Activated naive CD4-positive, alpha-beta T cell treated with anti-CD3 and anti-CD28 coated beads, Interleukin-2, amount 50 U/mL, for 24 hours (primary cell): ENCODE measurements around the gene ROR2.

ENCODE experiments used
- H3K27ac Mint-ChIP-seq: one replicate; pipeline ENCODE4 v1.8.0; 2021; ENCODE audit warnings: mild to moderate bottlenecking, mixed read lengths
- H3K27me3 Mint-ChIP-seq: one replicate; pipeline ENCODE4 v1.8.0; 2021; ENCODE audit warnings: mixed read lengths
- H3K36me3 Mint-ChIP-seq: one replicate; pipeline ENCODE4 v1.8.0; 2021; ENCODE audit warnings: mixed read lengths
- H3K4me1 Mint-ChIP-seq: one replicate; pipeline ENCODE4 v1.8.0; 2021; ENCODE audit warnings: mixed read lengths
- H3K4me3 Mint-ChIP-seq: one replicate; pipeline ENCODE4 v1.8.0; 2021; ENCODE audit warnings: mild to moderate bottlenecking, mixed read lengths
- H3K9me3 Mint-ChIP-seq: one replicate; pipeline ENCODE4 v1.8.0; 2021; ENCODE audit warnings: mixed read lengths

ROR2 gene

DNA sequence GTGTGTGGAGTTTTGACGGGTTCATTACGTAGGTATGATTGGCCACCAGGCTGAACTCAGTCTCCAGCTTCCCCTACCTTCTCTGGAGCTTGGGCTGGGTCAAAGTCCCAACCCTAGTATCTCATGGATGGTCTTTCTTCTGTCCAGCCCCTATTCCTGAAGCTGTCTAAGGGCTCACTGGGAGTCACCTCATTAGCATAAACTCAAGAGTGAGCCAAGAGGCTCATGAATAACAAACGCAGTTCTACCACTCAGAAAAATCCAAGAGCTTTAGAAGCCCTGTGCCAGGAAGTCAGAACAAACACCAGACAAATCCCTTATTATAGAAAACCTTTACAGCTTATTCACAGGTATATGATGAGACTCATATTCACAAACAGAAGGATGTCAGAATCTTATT is 346.1 kb downstream of the ROR2 start:
- Mint-ChIP-seq H3K27me3 (peaks cover 25% of the 10 kb centered on the region), H3K4me3 (no peak overlapping the region), H3K27ac (no peak overlapping the region), H3K36me3 (no peaks in the 10 kb centered on the region), H3K9me3 (no peaks in the 10 kb centered on the region), H3K4me1 (no peaks in the 10 kb centered on the region)

DNA sequence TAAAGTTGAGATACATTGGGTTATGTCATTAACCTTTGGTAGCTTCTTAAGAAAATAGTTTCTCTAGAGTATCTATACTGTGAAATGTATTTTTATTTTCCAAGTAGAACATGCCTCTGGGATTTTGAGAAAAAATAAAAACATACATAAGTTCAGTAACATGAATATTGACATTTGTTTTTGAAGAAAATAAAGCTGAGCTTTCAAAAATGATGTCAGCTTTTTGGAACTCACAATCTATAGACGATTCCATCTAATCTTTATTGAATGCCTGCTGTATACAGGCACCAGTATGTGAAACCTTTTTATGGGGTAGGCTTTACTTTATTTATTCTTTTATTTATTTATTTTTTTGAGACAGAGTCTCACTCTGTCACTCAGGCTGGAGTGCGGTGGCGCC is 350.5 kb downstream of the ROR2 start:
- no peak overlapping the region for H3K27ac Mint-ChIP-seq
- H3K4me1 Mint-ChIP-seq, result no peaks in the 10 kb centered on the region
- peaks cover 23% of the 10 kb centered on the region for H3K27me3 Mint-ChIP-seq
- H3K36me3 Mint-ChIP-seq, result no peaks in the 10 kb centered on the region
- H3K9me3 Mint-ChIP-seq, result no peaks in the 10 kb centered on the region
- H3K4me3 Mint-ChIP-seq, result no peak overlapping the region

DNA sequence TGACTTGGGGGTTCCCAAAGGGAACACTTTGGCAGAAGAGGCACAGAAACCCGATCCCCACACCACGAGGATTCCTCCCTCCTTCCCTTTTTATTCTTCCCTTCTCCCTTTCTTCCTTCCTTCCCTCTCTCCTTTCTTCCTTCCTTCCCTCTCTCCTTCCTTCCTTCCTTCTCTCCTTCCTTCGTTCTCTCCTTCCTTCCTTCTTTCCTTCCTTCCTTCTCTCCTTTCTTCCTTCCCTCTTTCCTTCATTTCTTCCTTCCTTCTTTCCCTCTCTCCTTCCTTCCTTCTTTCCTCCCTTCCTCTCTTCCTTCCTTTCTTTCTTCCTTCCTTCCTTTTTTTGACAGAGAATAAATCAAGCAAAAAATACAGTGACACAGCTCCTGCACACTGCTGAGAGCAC is 358.4 kb downstream of the ROR2 start:
- H3K4me3 Mint-ChIP-seq, result no peak overlapping the region
- H3K9me3 Mint-ChIP-seq, result no peaks in the 10 kb centered on the region
- no peak overlapping the region for H3K27ac Mint-ChIP-seq
- peaks cover 8% of the 10 kb centered on the region for H3K27me3 Mint-ChIP-seq
- no peaks in the 10 kb centered on the region for H3K4me1 Mint-ChIP-seq
- no peaks in the 10 kb centered on the region for H3K36me3 Mint-ChIP-seq

DNA sequence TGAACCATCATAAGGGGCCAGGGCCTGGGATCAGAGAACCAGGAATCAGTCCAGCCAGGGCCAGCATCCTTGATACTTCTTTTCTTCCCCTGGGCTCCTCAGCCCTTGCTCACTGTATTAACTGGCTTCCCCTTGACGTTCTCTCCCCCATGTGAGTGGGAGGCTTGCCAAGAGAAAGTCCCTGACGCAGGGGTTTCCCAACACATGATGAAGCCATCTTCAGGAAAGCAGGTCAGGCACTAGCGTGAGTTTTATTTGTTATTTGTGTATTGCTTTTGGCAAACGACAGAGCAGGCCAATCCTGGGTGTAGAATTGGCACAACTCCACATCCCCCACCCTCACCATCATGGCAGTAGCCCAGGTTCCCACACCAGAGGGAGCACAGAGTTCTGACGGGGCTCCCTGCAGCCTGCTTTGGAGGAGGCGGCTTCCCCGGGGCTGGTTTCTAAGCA is 360.9 kb downstream of the ROR2 start:
- no peaks in the 10 kb centered on the region for H3K4me1 Mint-ChIP-seq
- no peak overlapping the region for H3K4me3 Mint-ChIP-seq
- H3K36me3 Mint-ChIP-seq, result no peaks in the 10 kb centered on the region
- peaks cover 1% of the 10 kb centered on the region for H3K27me3 Mint-ChIP-seq
- no peaks in the 10 kb centered on the region for H3K9me3 Mint-ChIP-seq
- H3K27ac Mint-ChIP-seq, result no peak overlapping the region

DNA sequence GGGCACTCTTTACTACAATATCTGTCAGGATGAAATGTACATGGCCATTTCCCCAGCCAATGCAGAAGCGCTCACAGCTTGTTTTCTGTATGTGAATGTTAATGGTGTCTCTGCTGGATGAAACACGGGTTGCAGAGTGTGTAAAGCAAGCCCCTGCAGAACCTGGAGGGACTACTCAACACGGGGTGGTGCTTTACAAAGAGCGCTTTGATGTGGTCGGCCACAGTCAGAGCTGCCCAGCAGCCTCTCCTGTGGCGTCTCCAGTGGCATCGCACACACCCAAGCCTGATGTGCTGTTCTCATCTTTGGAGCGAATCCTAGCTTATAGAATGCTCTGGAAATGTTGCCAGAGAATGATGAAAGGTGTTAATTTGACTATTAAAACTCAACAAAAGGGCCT is 363.7 kb downstream of the ROR2 start:
- Mint-ChIP-seq H3K4me1 (no peaks in the 10 kb centered on the region), H3K9me3 (no peaks in the 10 kb centered on the region), H3K4me3 (no peak overlapping the region), H3K36me3 (no peaks in the 10 kb centered on the region), H3K27ac (no peak overlapping the region), H3K27me3 (peaks cover 3% of the 10 kb centered on the region)

DNA sequence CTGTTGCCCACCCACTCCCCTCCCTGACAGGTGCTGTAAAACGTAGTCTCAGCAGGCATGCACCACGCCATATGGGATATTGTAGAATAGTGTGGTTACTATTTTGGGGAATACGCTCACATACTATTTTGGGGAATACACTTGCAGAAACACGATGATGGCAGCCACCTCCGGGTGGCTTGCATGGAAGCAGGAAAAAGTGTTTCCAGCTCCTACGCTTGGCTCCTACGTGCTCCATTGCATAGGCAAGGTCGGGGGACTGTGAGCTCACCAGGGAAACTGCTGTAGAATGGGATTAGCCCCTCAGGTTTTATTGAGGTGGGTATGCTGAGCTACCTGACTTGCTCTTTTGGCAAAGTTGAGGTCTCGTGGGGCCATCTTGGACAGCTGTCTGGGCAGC is 366.1 kb downstream of the ROR2 start:
- no peak overlapping the region for H3K27ac Mint-ChIP-seq
- H3K36me3 Mint-ChIP-seq, result no peaks in the 10 kb centered on the region
- no peak overlapping the region for H3K4me3 Mint-ChIP-seq

DNA sequence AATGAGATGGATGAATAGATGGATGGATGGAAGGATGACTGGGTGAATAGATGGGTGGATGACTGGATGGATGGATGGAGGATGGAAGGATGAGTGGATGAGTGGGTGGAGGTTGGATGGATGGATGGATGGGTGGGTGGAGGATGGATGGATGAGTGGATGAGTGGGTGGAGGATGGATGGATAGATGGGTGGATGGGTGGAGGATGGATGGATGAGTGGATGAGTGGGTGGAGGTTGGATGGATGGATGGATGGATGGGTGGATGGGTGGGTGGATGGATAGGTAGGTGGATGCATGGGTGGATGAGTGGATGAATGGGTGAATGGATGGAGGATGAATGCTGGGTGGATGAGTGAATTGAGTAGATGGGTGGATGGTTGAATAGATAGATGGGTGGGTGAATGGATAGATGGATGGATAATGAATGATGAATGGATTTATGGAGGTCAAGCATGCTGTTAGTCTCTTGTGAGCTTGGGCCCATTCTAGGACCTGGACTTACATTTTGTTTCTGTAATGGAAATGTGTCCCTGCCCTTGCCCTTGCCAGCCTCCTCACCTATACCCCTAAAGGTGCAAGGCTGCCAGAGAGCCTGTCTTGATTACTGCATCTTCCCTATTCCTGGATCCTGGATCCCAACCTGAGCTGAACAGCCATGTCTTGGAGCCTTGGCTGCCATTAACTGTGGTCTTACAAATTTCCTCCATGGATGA is 366.7 kb downstream of the ROR2 start:
- no peaks in the 10 kb centered on the region for H3K36me3 Mint-ChIP-seq
- H3K4me3 Mint-ChIP-seq, result no peak overlapping the region
- H3K9me3 Mint-ChIP-seq, result no peaks in the 10 kb centered on the region
- H3K4me1 Mint-ChIP-seq, result no peaks in the 10 kb centered on the region
- no peak overlapping the region for H3K27ac Mint-ChIP-seq
- peaks cover 3% of the 10 kb centered on the region for H3K27me3 Mint-ChIP-seq

More for the DNA sequence above, 366.1 kb downstream of the ROR2 start:
- no peaks in the 10 kb centered on the region for H3K9me3 Mint-ChIP-seq
- no peaks in the 10 kb centered on the region for H3K4me1 Mint-ChIP-seq
- peaks cover 3% of the 10 kb centered on the region for H3K27me3 Mint-ChIP-seq

DNA sequence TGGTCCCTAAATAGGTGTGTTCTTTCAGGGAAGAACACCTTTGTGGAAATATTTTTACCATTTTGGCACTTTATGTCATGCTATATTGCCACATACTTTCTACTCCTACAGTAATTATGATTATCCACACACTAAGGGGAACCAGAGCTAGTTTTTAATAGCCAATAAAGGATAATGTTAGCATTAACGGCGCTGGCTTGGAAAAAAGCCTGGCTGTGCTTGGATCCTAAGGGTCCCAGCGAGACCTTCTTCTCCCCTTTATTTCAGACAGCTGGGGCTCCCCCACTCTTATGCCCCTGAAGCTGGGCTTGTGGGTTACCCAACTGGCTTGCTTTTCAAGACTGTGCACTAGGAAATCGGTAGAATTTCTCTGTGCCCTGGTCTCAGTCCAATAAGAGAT is 367.8 kb downstream of the ROR2 start:
- H3K36me3 Mint-ChIP-seq, result no peaks in the 10 kb centered on the region
- peaks cover 3% of the 10 kb centered on the region for H3K27me3 Mint-ChIP-seq
- no peak overlapping the region for H3K27ac Mint-ChIP-seq
- H3K4me3 Mint-ChIP-seq, result no peak overlapping the region
- H3K4me1 Mint-ChIP-seq, result no peaks in the 10 kb centered on the region
- no peaks in the 10 kb centered on the region for H3K9me3 Mint-ChIP-seq

DNA sequence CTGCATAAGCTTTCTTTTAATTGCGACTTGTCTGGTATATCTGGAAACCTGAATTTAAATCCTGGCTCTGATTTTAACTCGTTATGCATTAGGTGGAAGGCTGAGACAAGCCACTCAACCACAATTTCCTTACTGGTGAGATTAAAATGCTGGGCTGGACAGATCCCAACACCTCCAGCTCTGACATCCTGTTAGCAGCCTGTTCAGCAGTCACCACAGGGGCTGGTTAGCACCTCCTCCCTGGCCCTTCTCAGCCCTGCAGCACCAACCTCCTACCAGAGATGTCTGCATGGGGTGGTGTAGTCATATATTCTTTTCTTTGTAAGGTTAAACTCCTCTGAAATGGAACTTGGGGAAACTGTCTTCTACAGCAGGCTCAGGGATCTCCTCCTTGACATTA is 369.9 kb downstream of the ROR2 start:
- Mint-ChIP-seq H3K27ac (no peak overlapping the region), H3K9me3 (no peaks in the 10 kb centered on the region), H3K36me3 (no peaks in the 10 kb centered on the region), H3K4me3 (no peak overlapping the region), H3K4me1 (no peaks in the 10 kb centered on the region), H3K27me3 (peaks cover 2% of the 10 kb centered on the region)

DNA sequence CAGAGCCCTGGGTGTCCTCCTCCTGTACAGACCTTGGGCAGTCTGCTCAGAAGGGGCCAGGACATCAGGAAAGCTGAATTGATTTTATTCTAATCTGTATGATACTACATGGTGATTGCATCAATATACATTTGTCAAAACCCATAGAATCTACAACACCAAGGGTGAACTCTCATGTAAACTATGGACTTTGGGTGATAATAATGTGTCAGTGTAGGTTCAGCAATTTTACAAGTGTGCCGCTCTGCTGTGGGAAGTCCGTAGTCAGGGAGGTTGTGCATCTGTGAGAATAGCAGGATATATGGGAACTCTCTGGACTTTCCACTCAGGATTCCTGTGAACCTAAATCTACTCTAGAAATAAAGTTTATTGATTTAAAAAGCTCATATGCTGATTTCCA is 371.1 kb downstream of the ROR2 start:
- no peaks in the 10 kb centered on the region for H3K9me3 Mint-ChIP-seq
- H3K27ac Mint-ChIP-seq, result no peak overlapping the region
- H3K4me1 Mint-ChIP-seq, result no peaks in the 10 kb centered on the region
- H3K4me3 Mint-ChIP-seq, result no peak overlapping the region
- no peaks in the 10 kb centered on the region for H3K36me3 Mint-ChIP-seq
- peaks cover 2% of the 10 kb centered on the region for H3K27me3 Mint-ChIP-seq

DNA sequence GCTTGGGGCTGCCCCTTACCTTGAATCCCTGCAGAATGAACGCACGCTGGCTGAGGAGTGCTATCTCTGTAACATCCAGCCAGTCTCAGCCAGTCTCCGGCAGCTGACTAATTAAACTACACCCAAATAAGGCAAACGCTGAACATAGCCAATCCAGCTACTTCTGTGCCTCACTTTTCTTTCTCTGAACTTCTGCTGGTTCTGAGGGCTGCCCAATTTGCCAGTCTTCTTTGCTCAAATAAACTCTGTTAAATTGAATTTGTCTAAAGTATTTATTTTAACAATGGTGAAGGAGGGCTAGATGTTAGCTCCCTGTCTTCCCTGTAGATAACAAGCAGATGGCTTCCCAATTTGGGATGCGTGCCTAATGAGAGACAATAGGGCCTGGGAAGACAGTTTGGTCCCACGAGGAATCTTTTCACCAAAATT is 372.4 kb downstream of the ROR2 start:
- H3K9me3 Mint-ChIP-seq, result no peaks in the 10 kb centered on the region
- no peak overlapping the region for H3K4me3 Mint-ChIP-seq
- H3K27ac Mint-ChIP-seq, result no peak overlapping the region
- H3K27me3 Mint-ChIP-seq, result peaks cover under 1% of the 10 kb centered on the region
- no peaks in the 10 kb centered on the region for H3K36me3 Mint-ChIP-seq
- H3K4me1 Mint-ChIP-seq, result no peaks in the 10 kb centered on the region

DNA sequence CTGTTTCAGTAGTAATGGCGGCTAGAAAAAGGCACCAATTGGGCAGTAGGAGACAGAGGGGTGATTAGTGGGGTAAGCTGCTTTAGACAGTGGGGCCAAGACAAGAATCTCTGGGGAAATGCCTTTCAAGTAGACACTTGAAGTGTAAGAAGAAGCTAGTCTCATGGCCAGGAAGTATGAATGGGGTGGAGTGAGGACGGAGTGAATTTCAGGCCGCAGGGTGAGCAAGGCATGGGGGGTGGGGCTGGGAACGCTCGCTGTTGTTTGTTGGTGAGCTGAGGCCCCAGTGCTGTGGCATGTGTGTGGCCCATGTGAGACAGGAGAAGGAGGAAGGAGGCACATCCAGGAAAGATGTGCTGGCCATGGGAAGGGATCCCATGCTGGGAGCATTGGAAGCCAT is 377.2 kb downstream of the ROR2 start:
- Mint-ChIP-seq H3K27me3 (peaks cover 10% of the 10 kb centered on the region), H3K27ac (peak overlapping the region; percentile 10), H3K36me3 (no peaks in the 10 kb centered on the region), H3K4me1 (no peaks in the 10 kb centered on the region), H3K4me3 (no peak overlapping the region), H3K9me3 (no peaks in the 10 kb centered on the region)

DNA sequence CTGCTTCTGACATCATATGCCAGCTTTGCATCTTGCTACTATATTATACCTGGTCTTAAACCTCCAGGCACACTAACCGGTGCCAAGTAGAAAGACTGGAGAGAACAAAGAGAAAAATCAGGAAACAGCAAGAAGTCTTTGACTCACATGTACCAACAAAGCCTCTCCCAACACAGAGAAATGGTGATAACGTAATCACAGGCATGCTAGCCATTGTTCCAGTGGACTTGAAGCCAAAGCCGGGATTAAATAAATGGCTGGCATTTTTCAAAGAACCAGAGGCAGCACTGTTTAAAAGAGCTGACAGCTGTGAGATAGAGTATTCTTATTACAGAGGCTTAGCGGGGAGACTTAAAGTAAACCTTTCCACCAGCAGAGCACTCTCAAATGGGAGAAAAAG is 378.0 kb downstream of the ROR2 start:
- Mint-ChIP-seq H3K4me3 (no peak overlapping the region), H3K4me1 (no peaks in the 10 kb centered on the region), H3K27me3 (peaks cover 10% of the 10 kb centered on the region), H3K27ac (no peak overlapping the region), H3K36me3 (no peaks in the 10 kb centered on the region), H3K9me3 (no peaks in the 10 kb centered on the region)

DNA sequence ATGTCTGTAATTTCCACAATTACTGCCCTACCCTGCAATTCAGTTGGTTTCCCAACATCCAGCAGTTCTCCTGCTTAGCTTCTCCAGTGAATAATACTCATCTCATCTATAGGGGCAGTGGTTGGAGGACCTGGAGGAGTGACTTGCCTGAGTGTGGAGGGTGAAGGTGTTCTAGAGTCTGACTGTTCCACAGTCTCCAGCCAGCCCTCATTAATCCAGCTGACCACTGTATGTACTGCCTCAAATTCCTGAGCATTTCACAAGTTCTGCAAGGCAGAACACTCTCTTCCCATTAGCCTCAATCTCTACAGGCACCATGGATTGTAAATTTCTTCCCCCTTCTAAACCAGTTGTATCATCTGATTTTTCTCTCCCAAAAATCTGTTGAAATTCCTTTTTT is 379.0 kb downstream of the ROR2 start:
- Mint-ChIP-seq H3K4me1 (no peaks in the 10 kb centered on the region), H3K9me3 (no peaks in the 10 kb centered on the region), H3K27me3 (peaks cover 10% of the 10 kb centered on the region), H3K4me3 (no peak overlapping the region), H3K36me3 (no peaks in the 10 kb centered on the region), H3K27ac (no peak overlapping the region)

DNA sequence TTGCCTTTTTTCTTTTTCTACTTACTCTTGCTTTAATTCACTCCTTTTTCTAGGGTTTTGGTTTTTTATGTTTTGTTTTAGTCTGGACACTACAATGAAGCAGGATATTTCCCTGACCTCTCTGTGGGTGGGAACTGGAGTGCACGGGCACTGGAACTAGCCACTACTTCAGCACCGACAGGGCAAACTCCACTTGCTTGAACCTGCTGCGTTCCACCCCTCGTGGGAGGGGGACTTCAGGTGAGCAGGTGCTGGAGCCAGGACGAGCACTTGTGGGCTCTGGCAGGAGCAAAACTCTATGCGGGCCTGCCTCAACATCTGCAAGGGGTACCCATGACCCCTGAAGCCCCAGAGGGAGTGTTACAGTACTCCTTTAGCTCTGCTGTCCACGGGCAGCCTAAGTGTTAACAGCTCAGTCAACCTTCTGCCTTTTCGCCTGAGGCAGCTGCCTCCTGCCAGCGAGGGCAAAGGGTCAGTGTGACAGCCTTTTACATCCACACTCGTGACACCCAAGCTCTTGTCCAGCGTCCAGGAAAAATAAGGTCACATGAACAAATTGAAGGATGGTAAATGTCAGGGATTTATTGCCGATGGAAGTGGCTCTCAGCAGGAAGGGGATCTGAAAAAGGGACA is 382.3 kb downstream of the ROR2 start:
- Mint-ChIP-seq H3K4me1 (no peaks in the 10 kb centered on the region), H3K9me3 (no peaks in the 10 kb centered on the region), H3K27me3 (peaks cover 20% of the 10 kb centered on the region), H3K4me3 (no peak overlapping the region), H3K27ac (no peak overlapping the region), H3K36me3 (no peaks in the 10 kb centered on the region)

DNA sequence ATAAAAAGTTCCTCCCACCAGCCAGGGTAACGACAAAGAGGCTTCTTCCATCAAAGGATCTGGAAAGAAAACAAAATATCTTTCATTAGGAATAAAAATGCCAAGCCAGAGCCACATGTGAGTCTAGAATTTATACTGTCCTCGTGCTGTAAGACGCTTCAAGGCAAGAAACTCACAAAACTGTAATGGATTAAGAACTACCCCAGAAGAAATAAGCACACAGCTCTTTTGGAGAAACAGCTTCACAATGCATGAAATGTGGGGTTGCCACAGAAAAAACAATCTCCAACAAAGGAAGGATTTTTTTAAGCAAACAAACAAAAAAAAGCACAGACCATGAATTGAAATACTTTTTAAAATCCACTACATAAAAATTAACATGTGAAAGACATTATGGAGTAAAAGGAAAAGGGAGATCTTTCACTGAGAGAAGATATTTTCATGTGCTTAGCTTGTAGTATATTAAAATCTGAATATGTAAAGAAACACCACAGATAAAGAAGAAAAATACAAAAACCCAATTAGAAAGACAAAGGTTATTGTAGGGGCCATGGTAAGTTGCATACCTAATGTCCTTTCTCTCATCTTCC is 385.9 kb downstream of the ROR2 start:
- Mint-ChIP-seq H3K27ac (no peak overlapping the region), H3K4me3 (no peak overlapping the region), H3K9me3 (no peaks in the 10 kb centered on the region), H3K4me1 (no peaks in the 10 kb centered on the region), H3K27me3 (peaks cover 15% of the 10 kb centered on the region), H3K36me3 (no peaks in the 10 kb centered on the region)
